HEK293T (cell line): ENCODE results near the gene PRSS23.

ENCODE experiments used
- ARNT ChIP-seq: fragments of 450-650 bp; IDR thresholded peaks from 2 replicates; pipeline ENCODE4 v1.6.1; 2017; ENCODE audit warnings: mild to moderate bottlenecking
- FOXM1 ChIP-seq: fragments of 450-650 bp; IDR thresholded peaks from 2 replicates; pipeline ENCODE4 v1.6.1; 2017; ENCODE audit warnings: mild to moderate bottlenecking, borderline replicate concordance
- LEF1 ChIP-seq: fragments of 450-650 bp; IDR thresholded peaks from 2 replicates; pipeline ENCODE4 v1.6.1; 2017; ENCODE audit warnings: mild to moderate bottlenecking, borderline replicate concordance
- NFRKB ChIP-seq: fragments of 450-650 bp; IDR thresholded peaks from 2 replicates; pipeline ENCODE4 v1.6.1; 2016; ENCODE audit warnings: mild to moderate bottlenecking, moderate library complexity
- SUZ12 ChIP-seq: fragments of 450-650 bp; IDR thresholded peaks from 2 replicates; pipeline ENCODE4 v1.6.1; 2016; ENCODE audit warnings: mild to moderate bottlenecking
- TARDBP ChIP-seq: fragments of 450-650 bp; IDR thresholded peaks from 2 replicates; pipeline ENCODE4 v1.6.1; 2016

DNA sequence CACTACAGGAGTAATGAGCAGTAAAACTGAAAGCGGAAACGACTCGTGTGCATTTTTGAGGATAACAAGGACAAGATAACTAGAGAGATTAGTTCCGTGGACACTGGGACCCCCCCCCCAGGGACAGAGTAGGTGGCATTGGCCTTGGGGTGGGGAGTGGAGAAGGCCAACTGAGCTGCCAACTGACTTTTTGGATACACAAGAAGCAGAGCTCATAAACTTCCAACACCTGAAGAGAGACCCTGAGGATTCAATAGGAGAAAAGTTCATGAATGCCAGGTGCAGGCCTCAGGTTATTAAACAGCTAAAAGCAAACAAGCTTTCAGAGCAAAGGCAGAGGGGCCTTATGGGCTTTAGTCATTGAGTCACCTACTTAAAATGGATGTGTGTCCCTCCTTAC, 17.6 kb upstream of the PRSS23 start:
- TF ChIP-seq SUZ12: no peak
- TF ChIP-seq NFRKB: no peak
- no peak for TF ChIP-seq ARNT
- TF ChIP-seq LEF1: no peak
- no peak for TF ChIP-seq FOXM1
- no peak for TF ChIP-seq TARDBP
